Dermis blood vessel endothelial cell (primary cell): ENCODE measurements around the gene LRMDA. TPM values are rescaled to one million over a fixed set of nuclear protein-coding genes. Genes with fewer than 3 reads are reported as not detected.
A peak's percentile ranks its signal among the peaks of the same experiment; 100 is the strongest.
"Not testable (repeated sequence)": the region's sequence is repeated elsewhere in the genome, so short reads cannot be mapped to it uniquely, and the experiment has no call there.

ENCODE experiments used
- DNase-seq: peaks from one replicate; pipeline ENCODE4 v3.0.0; 2010
- total RNA-seq: library from RNA; depleted of rRNA; stranded (reverse); fragments of >200 nt; gene quantifications from 2 replicates; pipeline ENCODE4 v1.2.3, GENCODE V29; 2014

The LRMDA gene
- total RNA-seq, 1 donor from 2014 or later: 27.4 TPM

GRCh38 chr10:76469675-76470074, 1038.3 kb downstream of the LRMDA start:
- DNase-seq: no peak

- no peak for DNase-seq
Measured at GRCh38 chr10:76479103-76479790, 1047.8 kb downstream of the LRMDA start.

GRCh38 chr10:76481178-76481577, 1049.8 kb downstream of the LRMDA start:
- no peak for DNase-seq

GRCh38 chr10:76487582-76487981, 1056.2 kb downstream of the LRMDA start:
- no peak for DNase-seq

GRCh38 chr10:76488602-76489001, 1057.2 kb downstream of the LRMDA start:
- DNase-seq: no peak

GRCh38 chr10:76491216-76491615, 1059.8 kb downstream of the LRMDA start:
- no peak for DNase-seq

GRCh38 chr10:76492026-76492425, 1060.6 kb downstream of the LRMDA start:
- no peak for DNase-seq

GRCh38 chr10:76492678-76493472, 1061.5 kb downstream of the LRMDA start:
- DNase-seq: no peak

GRCh38 chr10:76497666-76498065, 1066.2 kb downstream of the LRMDA start:
- no peak for DNase-seq

- DNase-seq: no peak
Measured at GRCh38 chr10:76504823-76505222, 1073.4 kb downstream of the LRMDA start.

GRCh38 chr10:76509446-76509845, 1078.0 kb downstream of the LRMDA start:
- DNase-seq: no peak

- no peak for DNase-seq
Measured at GRCh38 chr10:76514321-76514720, 1082.9 kb downstream of the LRMDA start.

- DNase-seq: no peak
Measured at GRCh38 chr10:76514869-76515268, 1083.4 kb downstream of the LRMDA start.

GRCh38 chr10:76522547-76522946, 1091.1 kb downstream of the LRMDA start:
- DNase-seq: no peak

- no peak for DNase-seq
Measured at GRCh38 chr10:76523246-76523645, 1091.8 kb downstream of the LRMDA start.

- no peak for DNase-seq
Measured at GRCh38 chr10:76523791-76524351, 1092.4 kb downstream of the LRMDA start.

- not testable (repeated sequence) for DNase-seq
Measured at GRCh38 chr10:76526833-76527232, 1095.4 kb downstream of the LRMDA start.

GRCh38 chr10:76540331-76540730, 1108.9 kb downstream of the LRMDA start:
- no peak for DNase-seq

- DNase-seq: no peak
Measured at GRCh38 chr10:76540786-76541185, 1109.4 kb downstream of the LRMDA start.

GRCh38 chr10:76541852-76542251, 1110.4 kb downstream of the LRMDA start:
- DNase-seq: no peak

GRCh38 chr10:76542307-76542930, 1111.0 kb downstream of the LRMDA start:
- no peak for DNase-seq

GRCh38 chr10:76543655-76544054, 1112.2 kb downstream of the LRMDA start:
- peak; percentile 76 for DNase-seq

GRCh38 chr10:76544789-76545188, 1113.4 kb downstream of the LRMDA start:
- DNase-seq: no peak
